GM12872 (cell line): ENCODE results near the gene SHD.

Experiments
- TF ChIP-seq, protein P1 (sequence below): IDR thresholded peaks from 3 replicates; pipeline ENCODE4 v1.5.1; 2011; ENCODE audit warnings: low read depth, mild to moderate bottlenecking, low read length, moderate library complexity; ENCODE audit not compliant: insufficient read depth

SHD gene

DNA sequence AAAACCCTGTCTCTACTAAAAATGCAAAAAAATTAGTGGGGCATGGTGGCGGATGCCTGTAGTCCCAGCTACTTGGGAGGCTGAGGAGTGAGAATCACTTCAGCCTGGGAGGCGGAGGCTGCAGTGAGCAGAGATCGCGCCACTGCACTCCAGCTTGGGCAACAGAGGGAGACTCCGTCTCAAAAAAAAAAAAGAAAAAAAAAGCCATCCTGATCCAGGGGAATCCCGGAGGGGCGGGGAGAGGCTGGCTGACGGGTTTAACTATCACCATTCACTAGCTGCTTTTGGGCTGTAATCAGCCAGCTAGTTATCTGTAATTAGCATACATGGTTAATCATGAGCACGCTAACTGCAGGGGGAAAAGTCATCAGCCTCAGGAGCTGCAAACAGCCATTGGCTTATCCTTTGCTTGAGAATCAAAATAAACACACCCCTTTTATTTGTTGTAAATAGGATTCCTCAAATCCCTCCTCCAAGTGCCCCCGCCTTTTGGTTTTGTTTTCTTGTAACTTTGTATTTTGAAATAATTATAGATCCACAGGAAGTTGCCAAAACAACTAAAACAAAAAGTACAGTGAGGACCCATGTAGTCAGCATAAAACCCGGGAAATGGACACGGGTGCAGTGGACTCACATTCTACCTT lies 34.9 kb downstream of the SHD start:
- TF ChIP-seq, protein P1, sequence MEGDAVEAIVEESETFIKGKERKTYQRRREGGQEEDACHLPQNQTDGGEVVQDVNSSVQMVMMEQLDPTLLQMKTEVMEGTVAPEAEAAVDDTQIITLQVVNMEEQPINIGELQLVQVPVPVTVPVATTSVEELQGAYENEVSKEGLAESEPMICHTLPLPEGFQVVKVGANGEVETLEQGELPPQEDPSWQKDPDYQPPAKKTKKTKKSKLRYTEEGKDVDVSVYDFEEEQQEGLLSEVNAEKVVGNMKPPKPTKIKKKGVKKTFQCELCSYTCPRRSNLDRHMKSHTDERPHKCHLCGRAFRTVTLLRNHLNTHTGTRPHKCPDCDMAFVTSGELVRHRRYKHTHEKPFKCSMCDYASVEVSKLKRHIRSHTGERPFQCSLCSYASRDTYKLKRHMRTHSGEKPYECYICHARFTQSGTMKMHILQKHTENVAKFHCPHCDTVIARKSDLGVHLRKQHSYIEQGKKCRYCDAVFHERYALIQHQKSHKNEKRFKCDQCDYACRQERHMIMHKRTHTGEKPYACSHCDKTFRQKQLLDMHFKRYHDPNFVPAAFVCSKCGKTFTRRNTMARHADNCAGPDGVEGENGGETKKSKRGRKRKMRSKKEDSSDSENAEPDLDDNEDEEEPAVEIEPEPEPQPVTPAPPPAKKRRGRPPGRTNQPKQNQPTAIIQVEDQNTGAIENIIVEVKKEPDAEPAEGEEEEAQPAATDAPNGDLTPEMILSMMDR, result no peak

DNA sequence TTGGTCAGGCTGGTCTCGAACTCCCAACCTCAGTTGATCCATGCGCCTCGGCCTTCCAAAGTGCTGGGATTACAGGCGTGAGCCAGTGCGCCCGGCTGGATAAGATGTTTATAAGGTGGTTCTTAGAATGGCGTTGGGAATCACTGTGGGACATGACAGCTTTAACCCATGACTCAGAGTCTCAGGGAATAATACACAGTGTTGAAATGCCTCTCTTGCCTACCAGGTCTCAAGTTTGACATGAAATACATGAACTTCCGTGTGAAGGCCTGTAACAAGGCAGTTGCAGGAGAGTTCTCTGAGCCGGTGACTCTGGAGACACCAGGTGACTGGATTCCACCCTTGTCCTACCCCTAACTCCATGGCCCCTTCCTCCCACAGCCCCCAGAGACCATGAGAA lies 37.9 kb downstream of the SHD start:
- TF ChIP-seq, protein P1, result no peak

DNA sequence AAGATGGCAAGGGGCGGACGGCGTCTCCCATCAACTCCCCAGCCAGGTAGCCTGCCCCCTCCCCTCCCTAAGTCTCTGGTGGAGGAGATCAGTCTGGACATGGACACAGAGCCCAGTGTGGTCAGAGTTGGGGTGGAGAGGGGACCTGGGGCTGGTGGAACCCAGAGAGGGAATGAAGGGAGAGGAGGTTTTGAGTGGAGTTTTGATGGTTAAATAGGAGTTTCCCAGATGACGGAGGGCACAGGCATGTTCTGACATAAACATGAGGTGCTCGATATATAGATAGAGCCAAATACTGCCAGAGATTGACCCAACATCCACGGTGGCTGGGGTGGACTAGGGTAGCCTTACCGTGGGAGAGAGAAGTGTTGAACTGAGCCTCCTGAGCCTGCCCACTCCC lies 39.4 kb downstream of the SHD start:
- TF ChIP-seq, protein P1, result no peak

DNA sequence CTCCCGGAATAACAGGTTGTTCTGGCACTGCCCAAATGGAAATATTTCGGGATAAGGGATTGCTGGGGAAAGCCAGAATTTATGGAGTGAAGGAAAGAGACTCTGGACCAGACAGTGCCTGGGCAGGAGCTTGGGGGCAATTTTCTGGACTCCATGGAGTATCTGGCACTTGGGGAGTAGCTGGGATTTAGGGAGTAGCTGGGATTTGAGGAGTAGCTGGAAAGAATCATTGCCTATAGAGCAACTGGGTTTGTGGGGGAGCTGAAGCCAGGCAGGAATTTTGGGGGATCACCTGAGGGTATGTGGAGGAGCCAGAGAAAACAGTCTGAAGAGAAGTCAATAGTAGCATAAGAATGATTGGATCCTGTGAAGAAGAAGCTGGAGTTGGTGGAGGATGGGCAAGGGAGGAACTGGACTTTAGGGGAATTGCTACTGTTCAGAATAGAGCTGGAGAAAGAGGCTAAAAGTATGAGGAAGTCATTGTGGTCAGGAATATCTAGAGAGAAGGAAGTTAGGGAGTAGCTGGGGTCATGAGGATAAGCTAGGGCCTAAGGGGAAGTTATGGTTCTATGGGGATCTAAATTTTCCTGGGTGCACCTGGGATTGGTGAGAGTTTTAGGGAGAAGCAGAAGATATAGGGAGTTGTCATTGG lies 40.1 kb downstream of the SHD start:
- TF ChIP-seq, protein P1, result no peak

DNA sequence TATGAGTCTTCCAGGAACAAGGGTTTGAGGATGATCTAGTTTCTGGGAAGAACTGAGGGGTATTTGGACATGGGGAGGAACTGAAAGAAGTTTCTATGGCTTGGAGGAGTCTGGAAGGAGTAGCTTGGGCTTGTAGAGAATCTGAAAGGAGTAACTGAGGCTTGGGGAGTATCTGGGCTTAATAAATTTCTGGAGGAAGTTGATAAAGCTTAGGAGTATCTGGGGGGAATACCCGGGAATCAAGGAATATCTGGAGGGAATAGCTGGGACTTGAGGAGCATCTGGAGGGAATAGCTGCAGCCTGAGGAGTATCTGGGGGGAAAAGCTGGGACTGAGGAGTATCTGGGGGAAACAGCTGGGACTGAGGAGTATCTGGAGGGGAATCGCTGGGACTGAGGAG lies 41.4 kb downstream of the SHD start:
- TF ChIP-seq, protein P1, result no peak

DNA sequence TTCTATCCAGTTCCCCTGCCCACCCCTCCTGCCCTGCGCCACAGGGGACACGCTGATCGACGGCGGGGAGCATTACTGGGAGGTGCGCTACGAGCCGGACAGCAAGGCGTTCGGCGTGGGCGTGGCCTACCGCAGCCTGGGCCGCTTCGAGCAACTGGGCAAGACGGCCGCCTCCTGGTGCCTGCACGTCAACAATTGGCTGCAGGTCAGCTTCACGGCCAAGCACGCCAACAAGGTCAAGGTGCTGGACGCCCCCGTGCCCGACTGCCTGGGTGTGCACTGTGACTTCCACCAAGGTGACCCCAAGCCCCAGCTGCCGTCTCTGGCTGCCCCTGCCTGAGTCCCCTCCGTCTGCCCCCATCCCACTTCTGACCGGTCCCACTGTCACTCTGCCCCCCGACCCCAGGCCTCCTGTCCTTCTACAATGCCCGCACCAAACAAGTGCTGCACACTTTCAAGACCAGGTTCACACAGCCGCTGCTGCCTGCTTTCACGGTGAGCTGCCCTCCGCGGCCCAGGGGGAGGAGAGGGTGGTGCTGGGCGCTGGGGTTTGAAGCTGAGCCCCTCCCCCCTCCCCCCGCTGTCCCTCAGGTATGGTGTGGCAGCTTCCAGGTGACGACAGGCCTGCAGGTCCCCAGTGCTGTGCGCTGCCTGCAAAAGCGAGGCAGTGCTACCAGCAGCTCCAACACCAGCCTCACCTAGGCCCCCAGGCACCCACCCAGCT lies 44.0 kb downstream of the SHD start:
- TF ChIP-seq, protein P1, result no peak

DNA sequence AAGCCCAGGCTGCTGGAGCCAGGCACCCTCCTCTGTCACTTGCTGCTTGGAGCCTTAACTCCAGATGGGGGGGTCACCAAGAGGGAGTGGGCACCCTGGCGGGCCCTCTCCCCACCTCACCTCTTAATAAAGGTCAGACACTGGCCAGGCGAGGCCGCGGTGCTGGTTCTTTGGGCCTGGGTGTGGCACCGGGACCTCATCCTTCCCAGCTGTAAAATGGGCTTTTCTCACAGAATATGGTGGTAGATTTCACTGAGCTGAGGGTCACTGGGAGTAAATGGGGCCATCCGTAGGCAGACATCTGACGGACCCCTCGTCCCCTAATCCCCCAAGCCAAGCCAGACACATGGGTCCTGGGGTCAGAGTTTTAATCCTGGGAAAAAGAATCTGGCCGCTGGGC lies 44.6 kb downstream of the SHD start:
- TF ChIP-seq, protein P1, result no peak
